HCT116 (cell line): ENCODE data around the gene GRM4.

ENCODE experiments used
- EGR1 ChIP-seq: IDR thresholded peaks from 2 replicates; pipeline ENCODE4 v1.6.1; 2012; ENCODE audit warnings: low read depth
- POLR2A ChIP-seq: IDR thresholded peaks from 2 replicates; pipeline ENCODE4 v1.7.0; 2011; ENCODE audit warnings: borderline replicate concordance; ENCODE audit not compliant: insufficient read depth, insufficient read length; ENCODE audit errors: extremely low read depth
- POLR2AphosphoS5 ChIP-seq: IDR thresholded peaks from 2 replicates; pipeline ENCODE4 v1.6.1; 2011; ENCODE audit warnings: mild to moderate bottlenecking, low read depth, low read length, moderate library complexity
- RAD21 ChIP-seq: IDR thresholded peaks from 2 replicates; pipeline ENCODE4 v1.6.1; 2012; ENCODE audit warnings: low read depth, mild to moderate bottlenecking
- TCF7L2 ChIP-seq: IDR thresholded peaks from 2 replicates; pipeline ENCODE4 v1.7.0; 2011; ENCODE audit warnings: borderline replicate concordance, inconsistent platforms; ENCODE audit not compliant: insufficient read depth, insufficient read length; ENCODE audit errors: extremely low read depth
- YY1 ChIP-seq: IDR thresholded peaks from 2 replicates; pipeline ENCODE4 v1.6.1; 2011; ENCODE audit warnings: low read length, low read depth, moderate library complexity, mild to moderate bottlenecking; ENCODE audit not compliant: insufficient replicate concordance; ENCODE audit errors: extremely low read depth
- ZNF274 ChIP-seq: fragments of 200-500 bp; sonication (Bioruptor generic); IDR thresholded peaks from 2 replicates; pipeline ENCODE4 v1.6.1; 2014; ENCODE audit warnings: mild to moderate bottlenecking, low read depth, low read length, inconsistent platforms
- TF ChIP-seq, protein P1 (sequence below), 3 experiments: fragments of 200-600 bp in 1 of 3; sonication (generic) in 1 of 3; IDR thresholded peaks in 2 of 3; conservative IDR thresholded peaks in 1 of 3; 2 replicates each; pipeline ENCODE4 v1.5.1; 2012 to 2017; ENCODE audit warnings: low read depth in 2 of 3, low read length in 2 of 3, antibody characterized with exemption in 1 of 3, borderline replicate concordance in 1 of 3, control low read depth in 1 of 3, mild to moderate bottlenecking in 1 of 3, mixed read lengths in 1 of 3, mixed run types in 1 of 3, moderate library complexity in 1 of 3; ENCODE audit not compliant: insufficient read depth in 1 of 3
- TF ChIP-seq, protein P2 (sequence below): IDR thresholded peaks from 2 replicates; pipeline ENCODE4 v1.6.1; 2011; ENCODE audit warnings: mild to moderate bottlenecking, low read length, moderate library complexity; ENCODE audit not compliant: insufficient replicate concordance; ENCODE audit errors: extremely low read depth
- TF ChIP-seq, protein P3 (sequence below): IDR thresholded peaks from 2 replicates; pipeline ENCODE4 v1.6.1; 2012
- TF ChIP-seq, protein P4 (sequence below): IDR thresholded peaks from 2 replicates; pipeline ENCODE4 v1.6.1; 2012

DNA sequence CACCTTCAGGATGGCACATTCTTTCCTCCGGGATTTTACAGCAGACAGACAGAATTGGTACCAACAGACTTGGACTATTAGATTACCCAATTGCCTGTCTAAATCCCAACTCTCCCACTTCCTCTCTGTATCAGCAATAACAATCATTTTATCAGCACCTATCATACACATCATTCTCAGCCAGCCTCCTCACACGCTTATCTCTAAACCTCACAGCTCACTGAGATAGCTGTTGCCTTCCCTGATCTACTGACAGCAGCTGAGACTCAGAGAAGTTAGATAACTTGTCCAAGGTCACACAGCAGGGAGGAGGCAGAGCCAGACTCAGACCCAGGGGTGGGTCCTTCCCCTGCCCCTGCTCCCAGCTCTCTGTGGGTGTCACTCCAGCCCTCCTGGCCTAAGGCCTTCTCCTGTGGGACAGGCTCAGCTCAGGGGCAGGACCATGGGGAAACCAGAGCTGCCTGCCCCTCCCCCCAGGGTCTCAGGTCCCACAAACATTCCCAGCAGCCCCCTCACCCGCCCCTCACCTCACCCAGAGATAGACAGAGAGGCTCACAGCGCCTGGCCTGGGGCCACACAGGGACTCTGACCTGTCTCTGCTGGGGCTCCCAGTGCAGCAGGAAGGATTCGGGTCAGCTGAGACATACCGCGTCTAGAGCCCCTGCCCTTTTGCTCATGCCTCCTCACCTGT, 92.8 kb downstream of the GRM4 start:
- TF ChIP-seq POLR2AphosphoS5 (no peak), ZNF274 (no peak), POLR2A (no peak), RAD21 (no peak), YY1 (no peak), EGR1 (no peak), TCF7L2 (no peak)
- TF ChIP-seq, protein P1, sequence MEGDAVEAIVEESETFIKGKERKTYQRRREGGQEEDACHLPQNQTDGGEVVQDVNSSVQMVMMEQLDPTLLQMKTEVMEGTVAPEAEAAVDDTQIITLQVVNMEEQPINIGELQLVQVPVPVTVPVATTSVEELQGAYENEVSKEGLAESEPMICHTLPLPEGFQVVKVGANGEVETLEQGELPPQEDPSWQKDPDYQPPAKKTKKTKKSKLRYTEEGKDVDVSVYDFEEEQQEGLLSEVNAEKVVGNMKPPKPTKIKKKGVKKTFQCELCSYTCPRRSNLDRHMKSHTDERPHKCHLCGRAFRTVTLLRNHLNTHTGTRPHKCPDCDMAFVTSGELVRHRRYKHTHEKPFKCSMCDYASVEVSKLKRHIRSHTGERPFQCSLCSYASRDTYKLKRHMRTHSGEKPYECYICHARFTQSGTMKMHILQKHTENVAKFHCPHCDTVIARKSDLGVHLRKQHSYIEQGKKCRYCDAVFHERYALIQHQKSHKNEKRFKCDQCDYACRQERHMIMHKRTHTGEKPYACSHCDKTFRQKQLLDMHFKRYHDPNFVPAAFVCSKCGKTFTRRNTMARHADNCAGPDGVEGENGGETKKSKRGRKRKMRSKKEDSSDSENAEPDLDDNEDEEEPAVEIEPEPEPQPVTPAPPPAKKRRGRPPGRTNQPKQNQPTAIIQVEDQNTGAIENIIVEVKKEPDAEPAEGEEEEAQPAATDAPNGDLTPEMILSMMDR (IDR thresholded peaks at IDR 0.05 in 2 of 3, conservative IDR thresholded peaks at IDR 0.05 in 1 of 3; ENCODE audit: borderline replicate concordance in 1 of 3, insufficient read depth in 1 of 3, low read depth in 2 of 3, low read length in 2 of 3) = no peak
- TF ChIP-seq, protein P2, sequence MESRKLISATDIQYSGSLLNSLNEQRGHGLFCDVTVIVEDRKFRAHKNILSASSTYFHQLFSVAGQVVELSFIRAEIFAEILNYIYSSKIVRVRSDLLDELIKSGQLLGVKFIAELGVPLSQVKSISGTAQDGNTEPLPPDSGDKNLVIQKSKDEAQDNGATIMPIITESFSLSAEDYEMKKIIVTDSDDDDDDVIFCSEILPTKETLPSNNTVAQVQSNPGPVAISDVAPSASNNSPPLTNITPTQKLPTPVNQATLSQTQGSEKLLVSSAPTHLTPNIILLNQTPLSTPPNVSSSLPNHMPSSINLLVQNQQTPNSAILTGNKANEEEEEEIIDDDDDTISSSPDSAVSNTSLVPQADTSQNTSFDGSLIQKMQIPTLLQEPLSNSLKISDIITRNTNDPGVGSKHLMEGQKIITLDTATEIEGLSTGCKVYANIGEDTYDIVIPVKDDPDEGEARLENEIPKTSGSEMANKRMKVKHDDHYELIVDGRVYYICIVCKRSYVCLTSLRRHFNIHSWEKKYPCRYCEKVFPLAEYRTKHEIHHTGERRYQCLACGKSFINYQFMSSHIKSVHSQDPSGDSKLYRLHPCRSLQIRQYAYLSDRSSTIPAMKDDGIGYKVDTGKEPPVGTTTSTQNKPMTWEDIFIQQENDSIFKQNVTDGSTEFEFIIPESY = no peak
- TF ChIP-seq, protein P3, sequence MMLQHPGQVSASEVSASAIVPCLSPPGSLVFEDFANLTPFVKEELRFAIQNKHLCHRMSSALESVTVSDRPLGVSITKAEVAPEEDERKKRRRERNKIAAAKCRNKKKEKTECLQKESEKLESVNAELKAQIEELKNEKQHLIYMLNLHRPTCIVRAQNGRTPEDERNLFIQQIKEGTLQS = no peak
- TF ChIP-seq, protein P4, sequence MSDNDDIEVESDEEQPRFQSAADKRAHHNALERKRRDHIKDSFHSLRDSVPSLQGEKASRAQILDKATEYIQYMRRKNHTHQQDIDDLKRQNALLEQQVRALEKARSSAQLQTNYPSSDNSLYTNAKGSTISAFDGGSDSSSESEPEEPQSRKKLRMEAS = no peak
